GM19240 (cell line): ENCODE data around the gene BRMS1L.
"Not testable (repeated sequence)": the region's sequence is repeated elsewhere in the genome, so short reads cannot be mapped to it uniquely, and the experiment has no call there.

ENCODE experiments used
- DNase-seq: peaks from one replicate; pipeline ENCODE4 v3.0.0; 2011; ENCODE audit warnings: low spot score; ENCODE audit not compliant: insufficient read length

Gene BRMS1L

DNA sequence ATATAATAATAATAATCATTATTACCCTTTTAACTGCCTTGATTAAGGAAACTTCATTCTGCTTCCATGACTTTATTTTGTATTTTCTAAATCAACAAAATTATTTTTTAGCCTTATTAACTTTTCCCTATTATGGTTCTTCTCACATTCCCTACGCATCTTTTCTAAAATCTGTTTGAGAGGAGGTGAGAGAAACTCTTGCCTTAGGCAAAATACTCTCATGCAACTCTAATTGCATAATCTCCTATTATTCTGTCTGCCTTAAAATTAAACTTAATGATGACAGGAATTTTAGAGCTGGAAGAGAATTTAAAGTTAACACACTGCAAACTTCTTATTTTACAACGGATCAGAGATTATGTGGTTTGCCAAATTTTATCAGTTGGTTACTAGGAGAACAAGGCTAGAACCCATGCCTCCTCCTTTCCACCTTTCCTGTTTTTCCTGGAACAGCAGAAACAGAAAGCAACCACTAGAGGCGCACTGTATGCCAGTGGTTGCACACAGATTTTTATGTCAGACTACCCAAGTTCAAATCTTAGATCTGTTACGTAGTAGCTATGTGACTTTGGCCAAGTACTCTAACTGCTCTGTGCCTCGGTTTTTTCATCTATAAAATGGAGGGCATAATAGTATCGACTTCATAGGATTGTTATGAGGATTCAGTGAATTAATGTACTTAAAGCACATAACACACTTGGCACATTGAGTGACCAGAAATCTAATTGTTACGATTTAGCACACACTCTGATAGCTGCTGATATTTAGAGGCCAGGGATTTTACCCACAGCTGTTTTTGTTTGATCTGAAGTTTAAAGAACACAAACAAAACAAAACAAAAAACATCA, 4.3 kb upstream of the BRMS1L start:
- no peak for DNase-seq

GRCh38 chr14:35822501-35822900, 3.6 kb upstream of the BRMS1L start:
- DNase-seq, result no peak

- not testable (repeated sequence) for DNase-seq
Measured at GRCh38 chr14:35824446-35825165, 1.5 kb upstream of the BRMS1L start.

GRCh38 chr14:35825968-35826217, 245 bp upstream of the BRMS1L start:
- no peak for DNase-seq

- no peak for DNase-seq
Measured at GRCh38 chr14:35826952-35827416, 846 bp downstream of the BRMS1L start.

GRCh38 chr14:35827678-35828472, 1.7 kb downstream of the BRMS1L start:
- no peak for DNase-seq

- no peak for DNase-seq
Measured at GRCh38 chr14:35829449-35829848, 3.3 kb downstream of the BRMS1L start.

DNA sequence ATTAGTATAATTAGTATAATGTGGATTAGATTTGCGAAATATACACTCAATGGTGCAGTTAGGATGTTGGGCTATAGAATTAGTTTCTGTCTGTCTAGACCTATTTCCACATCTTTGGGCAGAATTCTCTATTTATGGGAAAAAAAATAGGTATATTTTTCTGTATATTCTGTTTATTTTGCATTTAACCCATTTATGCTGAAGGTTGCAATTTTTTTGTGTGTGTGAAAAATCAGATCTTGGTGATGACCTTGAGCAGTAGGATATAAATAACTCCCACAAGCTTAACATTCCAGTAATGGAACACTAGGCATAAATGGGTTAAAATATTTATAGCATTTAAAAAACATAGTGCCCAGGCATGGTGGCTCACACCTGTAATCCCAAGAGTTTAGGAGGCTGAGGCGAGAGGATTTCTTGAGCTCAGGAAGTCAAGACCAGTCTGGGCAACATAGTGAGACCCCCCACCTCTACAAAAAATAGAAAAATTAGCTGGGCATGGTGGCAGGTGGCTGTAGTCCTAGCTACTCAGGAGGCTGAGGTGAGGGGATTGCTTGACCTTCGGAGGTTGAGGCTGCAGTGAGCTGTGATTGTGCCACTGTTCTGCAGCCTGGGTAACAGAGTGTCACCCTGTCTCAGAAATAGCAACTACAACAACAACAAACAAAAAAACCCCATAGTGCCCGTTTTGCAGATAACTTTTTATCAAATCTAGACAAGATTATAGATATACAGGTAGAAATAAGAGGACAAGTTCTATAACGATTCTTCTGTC, 9.3 kb downstream of the BRMS1L start:
- DNase-seq, result no peak

GRCh38 chr14:35841704-35842103, 15.6 kb downstream of the BRMS1L start:
- not testable (repeated sequence) for DNase-seq

GRCh38 chr14:35842245-35842644, 16.1 kb downstream of the BRMS1L start:
- DNase-seq, result not testable (repeated sequence)

- no peak for DNase-seq
Measured at GRCh38 chr14:35844494-35844893, 18.4 kb downstream of the BRMS1L start.

DNA sequence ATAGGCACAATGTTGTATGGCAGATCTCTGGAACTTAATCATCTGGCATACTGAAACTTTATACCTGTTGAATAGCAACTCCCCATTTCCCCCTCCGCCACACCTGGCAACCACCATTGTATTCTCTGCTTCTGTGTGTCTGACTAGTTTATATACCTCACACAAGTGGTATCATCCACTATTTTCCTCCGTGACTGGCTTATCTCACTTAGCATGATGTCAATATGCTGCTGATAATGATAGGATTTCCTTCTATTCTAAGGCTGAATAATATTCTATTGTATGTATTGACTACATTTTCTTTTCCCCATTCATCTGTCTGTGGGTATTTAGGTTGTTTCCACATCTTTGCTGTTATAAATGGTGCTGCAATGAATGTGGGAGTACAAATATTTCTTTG, 21.5 kb downstream of the BRMS1L start:
- no peak for DNase-seq

- no peak for DNase-seq
Measured at GRCh38 chr14:35849122-35849521, 23.0 kb downstream of the BRMS1L start.

- no peak for DNase-seq
Measured at GRCh38 chr14:35851823-35852222, 25.7 kb downstream of the BRMS1L start.

- no peak for DNase-seq
Measured at GRCh38 chr14:35853225-35853624, 27.1 kb downstream of the BRMS1L start.

DNA sequence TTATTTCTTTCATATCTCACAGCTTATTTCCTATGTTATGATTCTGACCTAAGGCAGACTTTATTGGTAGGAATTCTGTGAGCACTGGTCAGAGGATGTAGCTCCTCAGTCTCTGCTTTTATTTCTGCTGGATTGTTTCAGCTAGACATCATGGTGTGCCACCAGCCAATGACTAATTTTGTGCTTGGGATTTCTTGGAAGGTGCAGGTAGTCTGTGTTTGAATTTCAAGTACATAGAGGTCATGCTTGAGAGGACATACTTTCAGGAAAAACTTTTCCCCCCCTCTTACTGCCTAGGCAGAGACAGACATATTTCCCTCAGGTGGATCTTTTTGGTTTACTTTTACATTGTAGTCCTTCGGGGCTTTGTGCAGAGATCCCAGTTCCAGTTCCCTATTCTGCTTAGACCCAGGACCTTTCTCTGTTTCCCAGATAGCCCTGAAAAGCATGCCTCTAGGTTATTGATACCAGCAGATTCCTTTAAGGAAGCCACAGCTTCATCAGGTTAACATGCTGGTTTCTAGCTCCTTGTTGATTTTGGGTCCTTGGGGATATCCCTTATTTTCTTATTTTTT, 28.6 kb downstream of the BRMS1L start:
- no peak for DNase-seq

- peak; percentile 8 for DNase-seq
Measured at GRCh38 chr14:35855876-35856481, 29.8 kb downstream of the BRMS1L start.

DNA sequence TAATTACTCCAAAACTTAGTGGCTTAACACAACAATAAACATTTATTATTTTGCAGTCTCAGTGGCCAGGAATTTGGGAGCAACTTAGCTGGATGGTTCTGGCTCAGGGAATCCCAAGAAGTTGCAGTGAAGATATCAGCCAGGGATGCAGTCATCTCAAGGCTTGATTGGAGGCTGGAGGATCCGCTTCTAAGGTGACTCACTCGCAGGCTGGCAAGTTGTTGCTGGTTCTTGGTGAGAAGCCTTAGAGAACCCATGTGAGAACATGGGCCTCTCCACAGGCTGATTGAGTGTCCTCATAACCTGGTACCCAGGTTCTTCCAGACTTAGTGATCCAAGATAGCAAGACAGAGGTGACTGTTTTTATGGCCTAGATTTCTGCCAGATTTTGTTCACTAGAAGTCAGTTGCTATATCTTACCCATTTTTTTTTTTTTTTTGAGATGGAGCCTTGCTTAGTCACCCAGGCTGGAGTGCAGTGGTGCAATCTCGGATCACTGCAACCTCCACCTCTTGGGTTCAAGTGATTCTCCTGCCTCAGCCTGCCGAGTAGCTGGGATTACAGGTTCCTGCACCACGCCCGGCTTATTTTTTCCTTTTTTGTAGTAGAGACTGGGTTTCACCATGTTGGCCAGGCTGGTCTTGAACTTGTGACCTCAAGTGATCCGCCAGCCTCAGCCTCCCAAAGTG, 32.5 kb downstream of the BRMS1L start:
- no peak for DNase-seq

DNA sequence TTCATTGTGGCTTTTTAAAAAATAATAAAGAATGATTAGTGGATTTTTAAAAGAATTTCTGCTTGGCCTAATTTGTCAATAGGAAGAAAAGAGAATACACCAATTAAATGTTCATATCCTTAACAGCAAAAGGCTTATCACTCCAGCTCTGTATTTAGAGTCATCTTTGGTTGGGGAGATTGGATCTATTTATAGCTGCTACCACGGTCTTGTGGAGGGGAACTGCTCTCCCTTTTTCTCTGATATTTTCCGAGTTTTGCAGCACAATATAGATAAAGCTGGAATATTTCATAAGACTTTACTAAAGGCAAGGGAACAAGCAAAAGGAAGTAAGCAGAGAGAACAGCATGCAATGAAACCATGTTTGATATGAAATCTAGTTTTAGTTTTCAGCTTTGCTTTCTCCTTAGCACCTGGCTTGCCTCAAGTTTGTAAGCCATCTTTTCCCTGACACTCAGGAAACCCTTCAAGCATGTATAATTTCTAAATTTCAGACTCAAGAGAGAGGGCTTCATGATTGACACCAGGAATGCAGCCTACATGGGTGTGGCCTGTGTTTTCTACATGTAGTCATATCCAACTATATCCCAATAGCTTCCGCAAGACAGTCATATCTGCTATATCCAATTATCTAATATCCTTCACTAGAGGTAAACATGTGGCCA, 35.2 kb downstream of the BRMS1L start:
- DNase-seq, result no peak
